Measurements from ENCODE around the gene RENBP.

The RENBP gene

DNA sequence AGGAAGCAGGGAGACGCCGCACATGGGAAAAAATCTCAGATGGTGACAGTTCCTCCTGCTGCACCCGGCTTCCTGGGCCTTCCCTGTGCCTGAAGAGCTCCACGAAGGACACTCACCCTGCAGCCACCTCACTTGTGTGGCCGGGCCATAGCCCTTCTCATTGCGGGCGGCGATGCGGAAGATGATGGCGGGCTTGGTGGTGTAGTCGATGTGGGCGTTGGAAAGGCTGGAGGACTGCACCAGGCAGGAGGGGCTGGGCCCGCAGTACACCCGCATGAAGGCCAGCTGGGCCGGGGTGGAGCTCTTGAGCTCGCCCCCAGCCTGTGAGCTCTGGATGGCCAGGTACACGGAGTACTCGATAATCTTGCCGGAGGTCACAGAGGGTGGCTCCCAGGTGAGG lies 5.7 kb upstream of the RENBP start:
- Mint-ChIP-seq H3K36me3 (peaks cover 3% of the 10 kb centered on the region), H3K4me1 (peaks cover 12% of the 10 kb centered on the region), H3K4me3 (no peak overlapping the region), H3K27me3 (no peaks in the 10 kb centered on the region), H3K9me3 (no peaks in the 10 kb centered on the region), H3K27ac (peak overlapping the region; percentile 46)

DNA sequence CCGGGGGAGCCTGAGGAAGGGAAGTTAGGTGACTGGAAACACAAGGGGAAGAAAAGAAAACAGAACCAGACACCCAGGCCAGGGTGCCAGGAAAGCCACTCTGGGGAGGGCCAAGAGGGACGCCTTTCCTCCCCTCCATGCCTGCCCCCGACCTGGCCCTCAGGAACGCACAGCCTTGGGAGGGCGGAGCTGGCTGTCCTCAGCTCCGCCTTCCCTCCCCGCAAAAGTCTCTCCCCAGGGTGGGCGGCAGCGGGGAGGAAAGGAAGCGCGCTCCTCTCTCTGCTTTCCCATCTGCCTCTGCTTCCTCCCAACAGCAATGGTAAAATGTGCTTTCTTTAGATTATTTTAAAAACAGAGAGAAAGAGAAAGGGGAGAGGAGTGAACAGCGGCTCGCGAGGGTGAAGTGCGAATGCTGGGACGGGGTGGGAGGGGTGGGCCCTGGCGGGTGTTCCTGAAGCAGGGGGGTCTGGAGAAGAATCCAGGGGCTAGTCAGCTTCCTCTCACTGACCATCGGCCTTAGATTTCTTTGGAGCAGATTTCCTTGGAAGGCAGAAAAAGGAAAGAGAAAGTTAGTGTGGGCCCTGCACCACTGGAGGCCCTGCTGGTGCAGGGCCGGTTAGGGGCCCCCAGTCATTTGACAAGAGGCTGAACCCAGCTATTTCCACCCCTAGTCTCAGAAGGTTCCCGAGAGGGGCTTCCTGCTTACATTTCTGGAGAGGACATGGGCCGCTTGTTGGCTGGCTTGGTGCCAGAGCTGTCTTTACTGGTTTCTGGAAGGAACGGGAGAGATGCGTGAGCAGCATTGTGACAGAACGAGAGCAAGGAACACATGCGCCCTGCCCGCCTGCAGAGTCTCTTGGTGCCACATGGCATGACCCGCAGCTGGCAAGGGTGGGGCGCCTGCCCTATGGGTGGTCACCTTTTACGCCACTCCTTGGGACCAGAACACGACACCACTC lies 4.7 kb upstream of the RENBP start:
- Mint-ChIP-seq H3K36me3 (peaks cover 3% of the 10 kb centered on the region), H3K4me1 (peaks cover 12% of the 10 kb centered on the region), H3K27ac (peak overlapping the region; percentile 84), H3K4me3 (peak overlapping the region; percentile 11), H3K27me3 (no peaks in the 10 kb centered on the region), H3K9me3 (no peaks in the 10 kb centered on the region)

DNA sequence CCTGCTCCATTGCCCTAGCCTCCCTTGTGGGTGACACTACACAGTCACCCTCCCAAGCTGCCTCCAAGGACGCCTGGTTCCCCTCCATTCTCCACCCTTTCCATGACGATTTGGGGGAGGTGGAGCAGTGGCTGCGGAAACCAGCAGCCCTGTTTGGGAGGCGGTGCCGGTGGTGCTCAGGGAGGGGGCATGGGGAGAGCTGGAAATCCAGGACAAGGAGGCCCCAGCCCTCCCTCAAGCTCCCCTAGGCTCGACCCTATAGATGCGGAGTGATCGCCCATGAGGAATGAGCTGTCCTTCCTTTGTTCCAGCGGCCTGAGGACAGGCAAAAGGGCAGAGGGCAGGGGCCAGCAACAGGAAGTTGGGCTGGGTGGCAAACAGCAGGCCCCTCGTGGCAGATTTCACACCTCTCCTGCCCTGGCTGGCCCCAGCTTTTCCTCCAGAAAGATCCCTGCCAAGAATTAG lies 3.6 kb upstream of the RENBP start:
- Mint-ChIP-seq H3K36me3 (peaks cover 3% of the 10 kb centered on the region), H3K9me3 (no peaks in the 10 kb centered on the region), H3K27me3 (no peaks in the 10 kb centered on the region), H3K27ac (no peak overlapping the region), H3K4me3 (no peak overlapping the region), H3K4me1 (peaks cover 16% of the 10 kb centered on the region)

DNA sequence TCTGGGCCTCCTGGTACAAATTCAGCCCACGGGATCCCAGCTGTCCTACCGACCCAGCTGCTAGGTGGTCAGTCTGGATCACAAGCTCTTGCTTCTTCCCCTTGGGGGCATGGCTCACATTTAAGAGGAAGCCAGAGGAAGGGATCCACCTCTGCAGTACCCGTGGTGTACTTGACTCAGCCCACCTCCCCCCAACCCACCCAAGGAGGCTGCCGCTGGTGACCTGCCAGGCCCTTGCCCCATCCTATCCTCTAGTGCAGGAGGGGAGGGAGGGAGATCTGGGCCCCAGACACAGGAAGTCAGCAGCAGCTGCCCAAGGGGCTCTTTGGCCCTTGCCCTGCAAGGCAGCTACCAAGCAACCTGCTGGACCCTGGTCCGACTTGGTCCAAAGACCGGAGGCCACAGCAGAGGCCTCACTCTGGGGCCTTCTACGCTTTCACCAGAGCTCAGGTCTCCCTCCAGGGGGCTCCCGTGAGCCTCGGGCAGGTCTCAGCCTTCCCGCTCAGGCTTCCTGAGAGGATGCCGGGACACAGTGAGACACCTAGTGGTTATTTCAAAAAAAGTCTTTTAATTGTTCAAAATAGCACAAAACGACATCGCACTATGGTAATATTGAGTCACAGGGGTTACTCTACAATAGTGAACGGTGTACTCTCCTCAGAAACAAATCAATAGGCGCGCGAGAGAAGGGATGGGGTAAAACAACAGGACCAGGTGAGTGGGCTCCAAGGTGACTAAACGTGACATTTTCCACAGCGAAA lies 2.7 kb upstream of the RENBP start:
- Mint-ChIP-seq H3K4me3 (peak overlapping the region; percentile 59), H3K9me3 (no peaks in the 10 kb centered on the region), H3K4me1 (peaks cover 16% of the 10 kb centered on the region), H3K27me3 (no peaks in the 10 kb centered on the region), H3K36me3 (peaks cover 3% of the 10 kb centered on the region), H3K27ac (peak overlapping the region; percentile 82)

DNA sequence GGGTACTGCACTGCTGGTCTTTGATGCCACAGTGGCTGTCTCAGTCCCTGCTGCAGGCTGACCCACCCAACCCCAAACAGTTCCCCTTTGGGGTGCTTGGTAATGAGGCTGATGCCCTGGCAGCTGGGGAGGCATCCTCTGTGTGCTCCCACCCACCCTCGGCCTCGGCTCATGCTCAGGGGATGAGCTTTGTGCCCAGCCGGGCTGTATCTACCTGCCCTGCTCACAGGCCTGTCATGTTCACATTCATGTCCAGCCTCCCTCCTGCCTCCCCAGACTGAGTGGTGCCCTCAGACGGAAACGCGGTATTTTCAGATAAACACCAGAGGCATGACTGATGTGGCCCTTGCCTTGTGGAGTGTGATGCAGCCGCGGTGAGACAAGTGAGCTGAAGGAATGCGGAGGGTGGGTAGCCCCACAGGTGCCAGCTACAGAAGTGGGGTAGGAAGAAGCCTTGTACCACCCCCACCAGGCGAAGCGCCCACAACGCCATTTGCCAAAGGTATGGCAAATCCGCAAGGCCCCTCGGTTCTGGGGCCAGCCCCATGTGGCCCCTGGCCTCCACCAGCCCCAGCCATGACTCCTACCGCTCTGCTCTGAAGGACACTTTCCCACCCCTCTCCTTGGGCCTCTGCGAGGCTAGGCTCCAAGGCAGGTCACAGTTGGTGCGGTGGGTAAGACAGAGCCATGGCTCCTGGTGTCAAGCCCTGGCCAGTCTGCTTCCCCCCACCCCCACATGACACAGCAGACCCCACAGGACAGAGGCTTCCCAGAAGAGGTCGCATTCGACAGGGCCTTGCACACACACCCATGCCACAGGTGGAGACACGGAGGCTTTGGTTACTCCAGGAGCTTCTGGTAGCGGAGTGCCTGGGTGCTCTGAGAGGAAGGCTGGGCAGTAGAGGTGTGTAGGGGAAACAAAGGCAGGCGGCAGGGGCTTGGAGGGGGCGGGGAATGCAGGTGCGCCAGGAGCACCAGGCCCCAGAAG lies 1.8 kb upstream of the RENBP start:
- H3K27me3 Mint-ChIP-seq: no peaks in the 10 kb centered on the region
- no peak overlapping the region for H3K4me3 Mint-ChIP-seq
- peaks cover 3% of the 10 kb centered on the region for H3K36me3 Mint-ChIP-seq
- peaks cover 18% of the 10 kb centered on the region for H3K4me1 Mint-ChIP-seq
- H3K27ac Mint-ChIP-seq: peak overlapping the region; percentile 12
- H3K9me3 Mint-ChIP-seq: no peaks in the 10 kb centered on the region

DNA sequence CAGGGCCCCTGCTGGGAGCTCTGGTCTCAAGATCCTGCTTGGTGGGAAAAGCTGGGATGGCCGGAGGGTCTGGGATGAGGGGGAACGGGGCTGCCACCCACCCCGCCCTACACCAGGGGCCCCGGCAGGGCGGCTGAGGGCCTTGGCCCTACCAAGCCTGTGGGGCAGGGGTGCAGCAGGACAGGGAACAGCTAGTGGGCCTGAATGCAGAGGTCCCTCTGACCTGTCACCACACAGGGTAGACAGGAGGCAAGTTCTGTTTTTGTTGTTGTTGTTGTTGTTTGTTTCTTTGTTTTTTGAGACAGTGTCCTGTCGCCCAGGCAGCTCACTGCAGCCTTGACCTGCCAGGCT lies 332 bp upstream of the RENBP start:
- H3K36me3 Mint-ChIP-seq: peaks cover 3% of the 10 kb centered on the region
- peak overlapping the region; percentile 4 for H3K27ac Mint-ChIP-seq
- H3K27me3 Mint-ChIP-seq: no peaks in the 10 kb centered on the region
- H3K4me1 Mint-ChIP-seq: peaks cover 25% of the 10 kb centered on the region
- H3K4me3 Mint-ChIP-seq: peak overlapping the region; percentile 11
- H3K9me3 Mint-ChIP-seq: no peaks in the 10 kb centered on the region

DNA sequence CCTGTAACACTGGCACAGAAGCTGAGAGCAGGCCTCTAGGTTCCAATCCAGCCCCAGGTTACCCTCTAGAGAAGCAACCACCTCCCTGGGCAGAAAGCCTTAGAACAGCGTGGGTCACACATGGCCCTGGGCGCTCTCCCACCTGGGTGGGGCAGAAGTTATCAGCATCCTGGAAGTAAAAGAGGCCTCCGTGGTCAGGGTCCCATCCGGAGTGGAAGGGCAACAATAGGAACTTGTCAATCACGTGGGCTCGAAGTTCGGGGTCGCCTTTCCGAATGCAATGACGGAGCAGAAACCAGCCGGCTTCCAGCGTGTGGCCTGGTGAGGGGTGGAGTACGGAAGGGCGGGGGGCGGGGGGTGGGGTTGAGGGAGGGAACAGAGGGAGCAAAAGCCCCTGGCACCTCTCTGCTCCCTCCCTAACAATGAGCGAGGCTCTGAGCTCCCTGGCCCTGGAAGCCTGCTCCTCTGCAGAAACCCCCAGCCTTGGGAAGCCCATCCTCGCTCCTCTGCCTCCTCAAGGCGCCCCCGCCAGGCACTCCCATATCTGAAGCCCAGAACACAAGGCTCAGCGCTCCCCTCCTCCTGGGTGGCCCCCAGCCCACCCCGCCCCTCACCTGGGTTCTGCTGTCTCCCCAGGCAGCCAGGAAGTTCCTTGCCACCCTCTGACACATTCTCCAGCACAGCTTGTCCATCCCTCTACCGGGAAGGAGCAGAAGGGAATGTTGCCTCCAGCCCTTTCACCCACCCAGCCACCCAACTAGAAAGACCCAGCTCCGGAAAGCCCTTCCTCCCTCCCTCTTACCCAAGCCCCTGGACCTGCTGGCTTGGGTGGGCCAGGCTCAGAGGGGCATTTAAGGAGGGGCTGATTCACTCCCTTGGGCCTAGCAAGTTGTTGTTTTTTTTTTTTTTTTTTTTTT lies 2.8 kb downstream of the RENBP start:
- H3K36me3 Mint-ChIP-seq: no peaks in the 10 kb centered on the region
- no peaks in the 10 kb centered on the region for H3K27me3 Mint-ChIP-seq
- H3K4me3 Mint-ChIP-seq: peak overlapping the region; percentile 79
- H3K27ac Mint-ChIP-seq: peak overlapping the region; percentile 69
- H3K4me1 Mint-ChIP-seq: peaks cover 14% of the 10 kb centered on the region
- H3K9me3 Mint-ChIP-seq: no peaks in the 10 kb centered on the region

DNA sequence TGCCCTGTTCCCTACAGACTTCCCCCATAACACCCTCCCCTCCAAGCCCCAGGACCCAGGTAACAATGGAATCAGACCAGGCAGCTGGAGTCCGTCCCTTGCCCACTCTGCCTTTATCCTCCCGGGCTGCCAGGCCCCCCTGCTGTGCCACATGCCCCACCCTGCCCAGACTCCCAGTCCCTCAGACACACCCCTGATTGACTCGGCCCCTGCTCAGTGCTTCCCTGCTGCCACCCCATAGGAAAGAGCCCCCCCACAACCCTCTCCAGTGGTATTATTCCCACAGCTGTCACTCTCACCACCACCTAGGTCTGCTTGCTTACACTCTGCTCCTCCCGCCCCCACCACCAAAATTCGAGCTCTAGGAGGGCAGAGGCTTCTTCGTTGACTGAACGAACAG lies 4.9 kb downstream of the RENBP start:
- Mint-ChIP-seq H3K27ac (no peak overlapping the region), H3K9me3 (no peaks in the 10 kb centered on the region), H3K36me3 (no peaks in the 10 kb centered on the region), H3K27me3 (no peaks in the 10 kb centered on the region), H3K4me1 (peaks cover 16% of the 10 kb centered on the region), H3K4me3 (no peak overlapping the region)

DNA sequence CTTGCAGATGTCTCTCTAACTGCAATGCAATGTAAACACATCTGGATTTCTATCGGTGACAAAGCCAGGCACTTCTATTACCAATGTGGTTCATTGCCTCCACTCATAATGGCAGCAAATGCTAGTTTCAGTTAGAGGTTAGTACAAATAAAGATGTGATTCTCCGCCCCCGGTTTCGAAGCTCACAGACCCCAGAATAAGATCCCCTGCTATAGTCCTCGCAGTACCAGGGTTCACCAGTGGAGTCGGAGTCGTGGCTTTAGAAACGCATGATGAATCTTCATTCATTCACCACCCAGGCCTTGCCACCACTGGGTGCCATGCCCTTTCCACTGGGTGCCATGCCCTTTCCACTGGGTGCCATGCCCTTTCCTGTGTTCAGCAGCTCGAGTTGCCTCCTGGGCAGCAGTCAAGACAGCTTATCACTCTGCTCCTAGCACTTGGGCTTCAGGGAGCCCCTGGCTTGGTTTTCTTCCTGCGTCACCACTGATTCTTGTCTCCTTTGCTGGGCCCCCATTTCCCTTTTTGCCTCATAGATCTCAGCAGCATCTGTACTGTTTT lies 6.1 kb downstream of the RENBP start:
- no peak overlapping the region for H3K4me3 Mint-ChIP-seq
- H3K27me3 Mint-ChIP-seq: no peaks in the 10 kb centered on the region

DNA sequence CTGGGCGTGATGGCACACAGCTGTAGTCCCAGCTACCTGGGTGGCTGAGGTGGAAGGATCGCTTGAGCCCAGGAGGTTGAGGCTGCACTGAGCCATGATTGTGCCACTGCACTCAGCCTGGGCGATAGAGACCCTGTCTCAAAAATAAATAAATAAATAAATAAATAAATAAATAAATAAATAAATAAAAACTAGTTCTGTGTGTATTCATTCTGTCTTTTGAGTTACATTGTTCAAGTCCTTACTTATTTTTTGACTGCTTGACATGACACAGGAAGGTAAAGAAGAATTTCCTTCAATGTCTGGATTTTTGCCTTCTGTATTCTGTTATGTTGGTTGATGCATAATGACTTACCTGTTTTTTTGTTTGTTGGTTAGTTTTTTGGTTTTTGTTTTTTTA lies 7.4 kb downstream of the RENBP start:
- Mint-ChIP-seq H3K4me1 (peaks cover 20% of the 10 kb centered on the region), H3K27me3 (no peaks in the 10 kb centered on the region), H3K4me3 (no peak overlapping the region), H3K27ac (peak overlapping the region; percentile 68), H3K36me3 (no peaks in the 10 kb centered on the region), H3K9me3 (no peaks in the 10 kb centered on the region)

More for the DNA sequence above, 6.1 kb downstream of the RENBP start:
- H3K4me1 Mint-ChIP-seq: peaks cover 20% of the 10 kb centered on the region
- no peaks in the 10 kb centered on the region for H3K36me3 Mint-ChIP-seq
- no peaks in the 10 kb centered on the region for H3K9me3 Mint-ChIP-seq
- no peak overlapping the region for H3K27ac Mint-ChIP-seq

DNA sequence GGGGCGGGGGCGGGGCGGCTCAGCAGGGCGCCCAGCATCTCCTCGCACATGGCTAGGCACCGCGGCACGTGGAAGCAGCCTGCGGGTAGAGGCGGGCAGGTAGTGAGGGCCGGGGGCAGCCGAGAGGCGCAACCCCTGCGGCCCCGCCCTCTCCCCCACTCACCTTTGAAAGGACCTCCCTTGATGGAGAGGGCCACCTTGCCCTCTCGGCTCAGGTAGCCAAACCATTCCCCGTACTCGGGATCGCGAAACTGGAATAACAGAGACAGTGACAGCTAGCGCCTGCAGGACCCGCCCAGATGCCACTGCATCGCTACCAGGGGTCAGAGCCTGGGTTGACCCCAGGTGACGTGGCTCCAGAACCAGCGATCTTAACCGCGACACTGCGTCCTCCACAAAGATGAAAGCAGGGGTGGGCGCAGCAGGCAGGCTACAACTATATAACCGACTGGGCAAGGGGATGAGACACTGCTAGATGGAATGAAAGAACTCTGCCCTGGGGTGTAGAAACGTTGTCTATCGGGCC lies 9.1 kb downstream of the RENBP start:
- no peaks in the 10 kb centered on the region for H3K9me3 Mint-ChIP-seq
- H3K27ac Mint-ChIP-seq: peak overlapping the region; percentile 74
- H3K27me3 Mint-ChIP-seq: no peaks in the 10 kb centered on the region
- peaks cover 4% of the 10 kb centered on the region for H3K36me3 Mint-ChIP-seq
- peaks cover 18% of the 10 kb centered on the region for H3K4me1 Mint-ChIP-seq
- peak overlapping the region; percentile 79 for H3K4me3 Mint-ChIP-seq

DNA sequence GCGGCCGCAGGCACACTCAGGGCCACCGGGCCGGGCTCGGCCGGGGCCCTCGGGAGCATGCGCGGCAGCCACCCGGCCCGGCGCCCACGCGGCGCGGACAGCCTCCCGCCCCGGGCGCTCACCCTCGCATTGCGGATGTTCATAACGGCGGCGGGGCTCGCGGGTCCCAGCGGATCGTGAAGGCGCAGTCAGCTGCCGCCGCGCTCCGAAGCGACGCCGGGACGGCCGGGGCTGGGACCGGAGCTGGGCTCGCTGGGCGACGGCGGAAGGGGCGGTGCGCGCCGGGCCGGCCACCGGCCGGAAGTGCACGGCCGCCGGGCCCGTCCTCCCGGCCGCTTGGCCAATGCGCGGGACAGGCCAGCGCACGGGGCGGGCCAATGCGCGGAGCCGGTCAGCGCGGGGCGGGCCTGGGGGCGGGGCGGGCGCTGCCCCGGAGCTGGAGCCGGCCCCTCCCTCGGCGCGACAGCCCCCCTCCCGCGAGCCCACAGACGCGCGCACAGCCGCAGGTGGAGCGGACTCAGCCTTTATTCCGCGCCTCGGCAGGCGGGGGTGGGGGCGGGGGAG lies 9.6 kb downstream of the RENBP start, which contains the start of gene NAA10:
Gene NAA10, minus strand, starts transcription at position 276 of the 564 bp plus-strand sequence. Its CDS starts 133 bp downstream, at position 143.
- H3K4me3 Mint-ChIP-seq: peak within 1 kb of the TSS; percentile 88
- no peaks in the 10 kb centered on the region for H3K9me3 Mint-ChIP-seq
- H3K36me3 Mint-ChIP-seq: peaks cover 4% of the 10 kb centered on the region
- peaks cover 15% of the 10 kb centered on the region for H3K4me1 Mint-ChIP-seq
- peak within 1 kb of the TSS; percentile 84 for H3K27ac Mint-ChIP-seq
- H3K27me3 Mint-ChIP-seq: no peaks in the 10 kb centered on the region

DNA sequence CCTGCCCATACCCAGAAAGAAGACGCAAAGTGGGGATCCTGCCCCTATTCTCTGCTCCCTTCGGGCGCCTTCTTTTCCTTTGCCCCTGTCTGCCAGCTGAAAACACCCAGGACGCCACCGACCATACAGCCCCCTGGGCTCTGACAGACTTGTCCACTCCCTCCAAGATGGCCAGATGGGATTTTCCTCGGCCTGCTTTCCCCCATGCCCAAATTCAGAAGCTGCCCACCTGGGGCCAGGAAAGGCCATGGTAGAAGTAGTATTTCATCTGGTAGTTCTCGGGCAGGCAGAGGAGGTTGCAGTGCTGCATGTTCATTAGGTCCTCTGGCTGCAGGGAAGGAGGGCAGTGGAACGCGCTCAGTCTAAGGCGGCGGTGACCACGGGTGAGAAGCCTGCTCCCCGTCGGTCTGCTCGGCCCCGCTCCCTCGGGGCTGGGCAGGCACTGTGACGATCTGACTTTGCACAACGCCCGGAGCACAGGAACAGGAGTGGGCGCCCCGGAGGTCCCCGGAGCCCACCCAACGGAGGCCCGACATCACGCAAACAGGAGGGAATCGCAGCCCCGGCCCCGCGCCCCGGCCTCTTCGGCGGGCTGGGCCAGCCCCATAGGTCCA lies 10.2 kb downstream of the RENBP start:
- H3K36me3 Mint-ChIP-seq: peaks cover 4% of the 10 kb centered on the region
- H3K27me3 Mint-ChIP-seq: no peaks in the 10 kb centered on the region
- H3K9me3 Mint-ChIP-seq: no peaks in the 10 kb centered on the region
- H3K4me1 Mint-ChIP-seq: peaks cover 16% of the 10 kb centered on the region
- H3K4me3 Mint-ChIP-seq: peak overlapping the region; percentile 88
- peak overlapping the region; percentile 84 for H3K27ac Mint-ChIP-seq
